DMS114 treated with DMSO at 0.1 percent for 48 hours (cell line): Measurements from ENCODE around the gene PTH2R.
"Not testable (repeated sequence)": the region's sequence is repeated elsewhere in the genome, so short reads cannot be mapped to it uniquely, and the experiment has no call there.

Experiments
- DNase-seq: peaks from one replicate; lab custom pipeline; 2025; ENCODE audit not compliant: unreplicated experiment; lab: John Stamatoyannopoulos, UW

Gene PTH2R

GRCh38 chr2:208392300-208392699 lies 14.3 kb upstream of the PTH2R start:
- DNase-seq = no peak

GRCh38 chr2:208396796-208397195 lies 9.8 kb upstream of the PTH2R start:
- DNase-seq = not testable (repeated sequence)

DNA sequence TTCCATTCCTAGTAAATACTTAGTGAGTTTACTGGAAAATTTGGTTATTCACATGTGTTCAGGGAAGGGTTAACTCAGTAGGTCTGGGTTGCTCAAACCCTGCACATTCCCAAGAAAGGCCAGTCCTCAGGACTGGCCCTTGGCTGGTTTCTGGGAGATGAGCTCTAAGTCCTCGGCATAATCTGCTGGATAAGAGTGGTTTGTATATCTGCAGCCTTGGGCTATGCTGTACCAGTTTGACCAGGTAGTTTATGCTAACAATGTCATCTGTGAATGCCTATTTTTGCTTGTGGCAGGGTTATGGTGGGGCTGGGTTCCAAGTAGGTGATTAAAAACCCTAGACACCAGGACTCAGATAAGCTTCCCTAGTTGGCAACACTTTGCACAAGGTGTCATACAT lies 7.4 kb upstream of the PTH2R start:
- no peak for DNase-seq

DNA sequence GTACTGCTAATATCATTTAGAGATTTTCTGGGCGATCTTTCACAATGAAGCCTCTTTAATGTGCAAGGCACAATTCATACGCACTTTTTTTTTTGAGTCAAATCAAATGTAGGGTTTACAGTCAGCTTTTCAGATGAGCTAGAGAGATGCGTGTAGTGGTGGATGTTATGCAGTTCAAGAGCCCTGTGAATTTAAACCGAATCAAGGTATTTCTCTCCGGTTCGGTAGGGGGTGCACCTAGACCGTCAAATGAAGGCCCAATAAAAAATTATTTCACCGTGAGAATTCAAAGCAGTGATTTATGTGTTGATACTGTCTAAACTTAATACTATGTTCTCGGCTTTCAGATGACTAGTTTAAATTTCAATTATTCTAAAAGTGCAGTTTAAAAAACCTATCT lies 1.1 kb downstream of the PTH2R start:
- peak; percentile 60 for DNase-seq

GRCh38 chr2:208413931-208414330 lies 7.3 kb downstream of the PTH2R start:
- DNase-seq = no peak

GRCh38 chr2:208415255-208415654 lies 8.7 kb downstream of the PTH2R start:
- no peak for DNase-seq

GRCh38 chr2:208415897-208416296 lies 9.3 kb downstream of the PTH2R start:
- DNase-seq = no peak

DNA sequence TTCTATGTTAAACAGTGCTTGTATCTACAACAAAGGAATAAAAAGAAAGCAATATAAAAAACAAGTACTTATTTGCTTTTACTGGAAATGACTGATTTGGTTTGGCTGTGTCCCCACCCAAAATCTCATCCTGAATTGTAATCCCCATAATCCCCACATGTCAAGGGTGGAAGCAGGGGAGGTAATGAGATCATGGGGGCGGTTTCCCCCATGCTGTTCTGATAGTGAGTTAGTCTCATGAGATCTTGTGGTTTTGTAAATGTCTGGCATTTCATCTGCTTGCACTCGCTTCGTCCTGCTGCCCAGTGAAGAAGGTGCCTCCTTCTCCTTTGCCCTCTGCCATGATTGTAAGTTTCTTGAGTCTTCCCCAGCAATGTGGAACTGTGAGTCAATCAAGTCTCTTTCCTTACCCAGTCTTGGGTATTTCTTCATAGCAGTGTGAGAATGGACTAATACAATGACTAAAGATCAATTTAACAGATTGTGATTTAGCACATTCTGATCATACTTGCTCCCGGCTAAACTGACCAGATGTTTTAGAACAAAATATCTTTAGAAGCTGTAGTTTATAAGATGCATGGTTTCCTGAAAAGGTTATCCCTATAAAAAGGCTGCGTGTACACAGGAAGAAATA lies 19.9 kb downstream of the PTH2R start:
- DNase-seq = no peak

DNA sequence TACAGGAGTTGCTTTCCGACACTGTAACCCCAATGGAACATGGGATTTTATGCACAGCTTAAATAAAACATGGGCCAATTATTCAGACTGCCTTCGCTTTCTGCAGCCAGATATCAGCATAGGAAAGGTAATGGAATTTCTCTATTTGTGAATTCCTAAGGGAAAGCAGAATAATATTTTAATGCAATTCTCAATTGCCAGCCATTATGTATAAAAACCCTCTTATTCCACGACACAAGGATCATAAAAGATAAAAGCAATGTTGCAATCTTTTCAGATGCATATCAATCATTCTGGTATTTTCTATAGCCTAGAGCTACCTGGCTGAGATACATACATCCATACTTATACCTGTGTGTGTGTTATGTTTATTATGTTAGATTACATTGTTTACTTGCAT lies 31.2 kb downstream of the PTH2R start:
- no peak for DNase-seq

DNA sequence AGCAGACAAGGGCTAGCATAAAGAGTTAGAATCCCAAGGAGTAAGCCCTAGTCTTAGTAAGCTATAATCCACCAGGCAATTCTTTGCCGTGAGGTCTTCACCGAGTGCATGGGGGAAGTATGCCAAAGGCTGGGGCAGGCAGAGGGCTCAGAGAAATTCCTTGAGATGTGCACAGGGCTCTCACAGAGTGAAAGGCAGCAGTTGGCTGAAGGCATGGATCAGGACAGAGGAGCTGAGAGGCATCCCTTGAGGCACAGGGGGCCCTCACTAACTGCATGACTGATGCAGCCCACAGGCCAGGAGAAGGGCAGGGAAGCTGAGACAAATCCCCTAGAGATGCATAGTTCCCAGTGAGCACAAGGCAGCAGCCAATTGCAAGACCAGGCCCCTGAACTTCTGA lies 34.1 kb downstream of the PTH2R start:
- no peak for DNase-seq

DNA sequence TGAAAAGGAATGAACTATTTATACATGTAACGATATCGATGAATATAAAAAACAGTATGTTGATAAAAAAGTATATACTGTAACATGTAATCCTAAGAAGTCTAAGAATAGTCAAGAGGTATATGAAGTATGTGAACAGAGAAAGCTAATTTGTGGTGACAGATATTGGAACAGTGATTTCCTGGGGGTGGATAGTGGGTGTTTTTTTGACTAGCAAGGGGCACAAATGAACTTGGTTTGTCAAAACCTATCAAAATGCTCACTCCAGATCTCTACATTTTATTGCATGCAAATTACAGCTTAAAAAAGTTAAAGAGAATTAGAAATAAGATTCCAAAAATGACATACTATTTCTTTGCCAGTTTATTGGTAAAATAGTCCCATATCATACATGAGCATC lies 35.4 kb downstream of the PTH2R start:
- no peak for DNase-seq

GRCh38 chr2:208447447-208447846 lies 40.9 kb downstream of the PTH2R start:
- not testable (repeated sequence) for DNase-seq

- DNase-seq = no peak
Measured at GRCh38 chr2:208451061-208451460, 44.5 kb downstream of the PTH2R start.

DNA sequence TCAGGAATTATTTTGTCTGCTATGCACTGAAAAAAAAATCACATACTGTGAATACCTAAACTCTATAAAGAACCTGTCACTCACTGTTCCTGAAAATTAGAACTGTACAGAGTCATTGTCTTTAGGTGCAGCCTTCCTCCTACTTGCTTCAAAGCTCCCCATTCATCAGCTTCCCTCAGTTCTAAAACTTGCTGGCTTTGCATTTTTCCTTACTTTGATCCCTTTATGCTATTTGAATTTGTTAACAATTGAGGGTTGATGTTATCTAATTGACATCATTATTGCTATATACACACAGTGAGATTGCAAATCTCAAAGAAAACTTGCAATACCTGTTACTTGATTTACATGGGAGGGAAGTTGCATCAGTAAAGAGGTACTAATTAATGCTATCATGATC lies 48.3 kb downstream of the PTH2R start:
- DNase-seq = no peak

DNA sequence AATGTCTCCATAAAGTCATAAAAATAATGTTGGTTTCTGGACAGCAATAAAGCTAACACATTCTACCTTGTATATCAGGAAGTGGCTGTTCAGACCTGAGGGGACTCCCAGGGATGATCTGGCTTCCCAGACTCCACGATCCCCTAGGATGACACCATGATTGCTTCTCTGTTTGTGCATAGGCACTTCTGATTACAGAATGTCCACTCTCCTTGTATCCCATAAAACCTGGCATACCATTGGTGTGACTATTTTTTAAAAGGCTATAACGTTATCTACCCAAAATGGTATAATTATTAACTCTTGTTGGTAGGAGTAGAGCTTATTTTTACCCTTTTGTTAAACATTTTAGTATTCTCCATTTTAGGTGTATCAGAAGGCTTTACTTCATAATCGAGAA lies 57.1 kb downstream of the PTH2R start:
- DNase-seq = no peak

DNA sequence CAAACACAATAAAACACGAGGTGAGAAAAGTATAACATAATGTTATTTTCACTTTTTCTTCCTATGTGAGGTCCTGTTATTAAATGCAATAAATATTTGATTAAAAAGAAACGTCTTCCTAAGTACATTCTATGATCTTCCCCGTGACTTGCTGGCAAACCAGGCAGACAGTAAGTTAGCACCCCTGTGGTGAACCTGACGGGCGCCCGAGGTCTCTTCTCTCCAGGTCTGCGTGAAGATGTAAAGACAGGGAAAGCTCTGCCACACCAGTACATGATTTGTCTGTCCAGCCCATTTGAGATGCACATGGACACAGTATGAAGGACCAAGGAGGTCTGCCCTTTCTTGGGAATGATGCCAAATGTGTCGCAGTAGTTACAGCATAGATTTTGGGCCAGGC lies 57.6 kb downstream of the PTH2R start:
- no peak for DNase-seq

DNA sequence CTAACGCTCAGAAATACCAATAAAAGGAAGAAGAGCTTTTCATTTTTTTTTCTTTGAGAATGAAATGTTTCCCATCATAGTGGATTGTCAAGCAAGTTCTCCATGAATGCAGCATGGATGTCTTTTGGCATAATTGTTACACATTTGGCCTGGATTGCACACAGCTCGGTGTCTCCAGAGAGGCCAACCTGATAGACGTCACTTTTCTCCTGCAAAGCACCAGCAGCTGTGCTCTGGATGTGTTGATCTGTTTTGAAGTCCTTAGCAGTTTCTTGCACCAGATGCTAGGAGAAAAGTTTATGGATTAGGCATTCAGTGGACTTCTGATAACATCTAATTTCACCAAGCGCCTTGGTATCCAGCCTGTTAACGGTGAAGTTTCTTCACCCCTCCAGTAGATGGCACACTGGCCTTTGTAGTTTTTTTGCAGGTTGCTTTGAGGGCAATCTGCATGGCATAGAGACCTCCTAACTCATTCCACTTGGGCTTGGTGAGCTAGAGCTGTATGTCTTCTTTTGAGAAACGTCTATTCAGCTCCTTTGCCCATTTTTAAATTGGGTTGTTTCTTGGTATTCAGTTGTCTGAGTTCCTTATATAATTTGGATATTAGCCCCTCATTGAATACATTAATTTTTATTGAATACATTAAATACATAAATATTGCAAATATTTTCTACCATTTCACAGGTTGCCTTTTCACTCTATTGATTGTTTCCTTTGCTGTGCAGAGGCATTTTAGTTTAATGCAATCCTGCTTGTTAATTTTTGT lies 59.7 kb downstream of the PTH2R start:
- peak; percentile 34 for DNase-seq

DNA sequence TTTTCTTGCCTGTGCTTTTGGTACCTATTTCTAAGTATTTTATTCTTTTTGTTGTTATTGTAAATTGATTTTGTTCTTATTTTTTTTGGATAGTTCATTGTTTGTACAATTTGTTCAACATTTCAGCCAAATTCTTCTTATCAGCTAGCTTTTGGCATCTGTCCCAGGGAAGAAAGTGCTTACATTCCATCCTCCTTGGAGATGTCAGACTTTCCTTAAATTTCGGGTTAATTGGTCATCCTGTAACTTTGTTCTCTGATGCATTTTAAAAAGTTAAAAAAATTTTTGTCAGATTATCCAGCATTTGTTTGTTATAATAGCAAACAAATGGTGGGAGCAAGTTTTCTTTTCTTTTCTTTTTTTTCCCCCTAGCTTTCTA lies 60.3 kb downstream of the PTH2R start:
- no peak for DNase-seq

DNA sequence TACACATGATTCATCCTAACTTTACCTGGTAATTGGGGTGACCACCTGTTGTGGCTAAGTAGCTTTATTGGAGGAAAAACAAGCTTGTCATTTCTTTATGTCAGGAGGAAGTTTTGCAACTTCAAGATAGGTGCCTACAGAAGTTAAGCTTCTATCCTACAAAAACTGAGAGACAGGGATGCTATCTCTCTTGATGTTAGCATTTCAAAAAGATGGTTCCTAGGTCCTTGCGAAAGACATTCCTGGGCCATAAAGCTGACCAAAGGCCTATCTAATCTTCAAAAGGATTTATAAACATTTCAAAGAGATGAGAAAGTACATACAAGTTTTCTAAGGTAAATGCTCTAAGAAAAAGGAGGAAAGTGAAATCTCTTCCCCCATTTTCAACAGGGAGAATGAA lies 61.0 kb downstream of the PTH2R start:
- DNase-seq = no peak

DNA sequence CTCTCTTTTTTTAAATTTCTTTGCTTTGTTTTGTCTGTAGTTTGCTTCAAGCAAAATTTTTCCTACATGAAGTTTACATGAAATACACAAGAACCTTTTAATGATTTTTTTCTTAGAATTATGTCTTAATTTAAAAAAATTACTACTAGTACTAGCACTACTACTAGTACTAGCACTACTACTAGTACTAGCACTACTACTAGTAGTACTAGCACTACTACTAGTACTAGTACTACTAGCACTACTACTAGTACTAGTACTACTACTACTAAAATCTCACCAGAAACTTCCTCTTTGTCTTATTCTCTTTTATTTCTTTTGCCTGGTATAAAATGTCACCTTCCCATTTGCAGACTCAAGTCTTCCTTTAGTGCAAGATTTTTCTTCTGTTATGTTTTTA lies 71.1 kb downstream of the PTH2R start:
- DNase-seq = no peak

- no peak for DNase-seq
Measured at GRCh38 chr2:208479342-208479741, 72.8 kb downstream of the PTH2R start.

- DNase-seq = not testable (repeated sequence)
Measured at GRCh38 chr2:208481945-208482344, 75.4 kb downstream of the PTH2R start.
